ENCODE measurements around the gene GID8.

GID8 gene

DNA sequence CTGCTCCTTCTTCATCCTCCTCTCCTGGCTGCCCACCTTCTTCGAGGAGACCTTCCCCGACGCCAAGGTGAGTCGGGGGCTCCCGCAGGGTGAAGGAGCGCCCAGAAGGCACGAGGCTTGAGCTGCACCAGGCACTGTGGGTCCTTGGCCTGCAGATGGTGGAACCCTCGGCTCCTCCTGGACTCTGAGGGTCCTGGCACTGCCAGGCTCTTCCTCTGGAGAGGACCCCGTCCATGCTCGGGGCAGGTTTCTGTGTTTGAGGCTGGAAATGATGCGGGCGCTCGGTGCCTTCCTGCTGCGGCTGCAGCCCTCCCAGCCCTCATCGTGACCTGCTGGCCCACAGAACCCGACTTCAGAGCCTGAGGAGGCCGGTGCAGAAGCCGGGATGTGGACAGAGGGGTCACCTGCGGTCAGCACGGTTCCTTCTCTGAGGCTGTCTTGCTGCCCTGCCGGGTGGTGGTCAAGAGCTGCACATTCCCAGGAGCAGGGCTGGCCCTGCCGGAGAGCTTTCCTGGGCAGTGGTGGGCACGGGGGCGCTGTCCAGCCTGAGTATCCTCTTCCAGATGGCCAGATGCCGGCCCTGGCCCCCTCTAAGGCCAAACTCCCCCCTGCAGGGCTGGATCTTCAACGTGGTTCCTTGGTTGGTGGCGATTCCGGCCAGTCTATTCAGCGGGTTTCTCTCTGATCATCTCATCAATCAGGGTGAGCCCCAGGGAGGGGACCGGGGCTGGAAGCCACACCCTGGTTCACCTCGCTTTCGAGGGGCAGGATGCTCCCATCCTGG, 25.9 kb downstream of the GID8 start:
- no peak for TF ChIP-seq FOXP2 (optimal IDR thresholded peaks at IDR 0.05; ENCODE audit: borderline replicate concordance, extremely low read depth, extremely low read length, insufficient read depth)
- no peak for TF ChIP-seq SIN3A (IDR thresholded peaks at IDR 0.05; ENCODE audit: borderline replicate concordance, insufficient read depth, low read length)
- TF ChIP-seq POLR2AphosphoS5 (IDR thresholded peaks at IDR 0.05; ENCODE audit: low read depth, low read length), result no peak

DNA sequence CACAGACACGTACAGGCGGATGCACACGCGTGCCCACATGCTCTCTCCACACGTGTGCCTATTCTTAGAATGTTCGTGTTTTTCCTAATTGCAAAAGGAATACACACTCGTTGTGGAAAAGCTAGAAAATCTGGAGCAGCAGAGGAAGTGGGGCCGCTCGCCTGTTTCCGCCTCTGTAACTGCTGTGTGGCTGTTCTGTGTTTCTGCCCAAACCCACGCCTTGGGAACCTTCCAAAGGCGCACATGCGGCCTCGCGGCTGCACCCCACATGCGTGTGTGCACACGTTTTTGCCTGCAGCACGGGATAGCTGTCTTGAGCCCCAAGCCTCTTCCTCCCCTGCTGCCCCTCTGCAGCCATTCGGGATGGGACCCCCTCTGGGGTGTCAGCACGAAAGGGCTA, 26.8 kb downstream of the GID8 start:
- TF ChIP-seq POLR2AphosphoS5 (IDR thresholded peaks at IDR 0.05; ENCODE audit: low read depth, low read length), result no peak
- TF ChIP-seq SIN3A (IDR thresholded peaks at IDR 0.05; ENCODE audit: borderline replicate concordance, insufficient read depth, low read length), result no peak
- TF ChIP-seq FOXP2 (optimal IDR thresholded peaks at IDR 0.05; ENCODE audit: borderline replicate concordance, extremely low read depth, extremely low read length, insufficient read depth), result no peak
- no peak for TF ChIP-seq TAF1 (IDR thresholded peaks at IDR 0.05; ENCODE audit: borderline replicate concordance, insufficient read depth, low read length)
- TF ChIP-seq, protein P1, sequence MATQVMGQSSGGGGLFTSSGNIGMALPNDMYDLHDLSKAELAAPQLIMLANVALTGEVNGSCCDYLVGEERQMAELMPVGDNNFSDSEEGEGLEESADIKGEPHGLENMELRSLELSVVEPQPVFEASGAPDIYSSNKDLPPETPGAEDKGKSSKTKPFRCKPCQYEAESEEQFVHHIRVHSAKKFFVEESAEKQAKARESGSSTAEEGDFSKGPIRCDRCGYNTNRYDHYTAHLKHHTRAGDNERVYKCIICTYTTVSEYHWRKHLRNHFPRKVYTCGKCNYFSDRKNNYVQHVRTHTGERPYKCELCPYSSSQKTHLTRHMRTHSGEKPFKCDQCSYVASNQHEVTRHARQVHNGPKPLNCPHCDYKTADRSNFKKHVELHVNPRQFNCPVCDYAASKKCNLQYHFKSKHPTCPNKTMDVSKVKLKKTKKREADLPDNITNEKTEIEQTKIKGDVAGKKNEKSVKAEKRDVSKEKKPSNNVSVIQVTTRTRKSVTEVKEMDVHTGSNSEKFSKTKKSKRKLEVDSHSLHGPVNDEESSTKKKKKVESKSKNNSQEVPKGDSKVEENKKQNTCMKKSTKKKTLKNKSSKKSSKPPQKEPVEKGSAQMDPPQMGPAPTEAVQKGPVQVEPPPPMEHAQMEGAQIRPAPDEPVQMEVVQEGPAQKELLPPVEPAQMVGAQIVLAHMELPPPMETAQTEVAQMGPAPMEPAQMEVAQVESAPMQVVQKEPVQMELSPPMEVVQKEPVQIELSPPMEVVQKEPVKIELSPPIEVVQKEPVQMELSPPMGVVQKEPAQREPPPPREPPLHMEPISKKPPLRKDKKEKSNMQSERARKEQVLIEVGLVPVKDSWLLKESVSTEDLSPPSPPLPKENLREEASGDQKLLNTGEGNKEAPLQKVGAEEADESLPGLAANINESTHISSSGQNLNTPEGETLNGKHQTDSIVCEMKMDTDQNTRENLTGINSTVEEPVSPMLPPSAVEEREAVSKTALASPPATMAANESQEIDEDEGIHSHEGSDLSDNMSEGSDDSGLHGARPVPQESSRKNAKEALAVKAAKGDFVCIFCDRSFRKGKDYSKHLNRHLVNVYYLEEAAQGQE (IDR thresholded peaks at IDR 0.05; ENCODE audit: insufficient read depth in 1 of 2, low read depth in 2 of 2, low read length in 2 of 2), result no peak

DNA sequence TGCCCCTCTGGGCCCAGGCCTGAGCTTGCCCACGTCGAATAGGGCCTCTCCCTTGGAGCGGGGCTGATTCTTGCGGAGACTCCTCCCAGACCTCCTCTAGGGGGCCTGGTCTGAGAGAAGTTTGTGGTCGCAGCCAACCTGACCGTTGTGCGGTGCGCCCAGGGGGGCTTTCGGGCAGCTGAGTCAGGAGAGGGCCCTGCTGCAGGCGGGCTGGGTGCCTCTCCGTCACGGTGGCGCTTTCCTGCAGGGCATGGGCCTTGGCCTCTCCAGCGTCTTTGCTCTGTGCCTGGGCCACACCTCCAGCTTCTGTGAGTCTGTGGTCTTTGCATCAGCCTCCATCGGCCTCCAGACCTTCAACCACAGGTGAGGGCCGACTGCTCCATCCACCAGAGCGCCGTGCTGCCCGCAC, 27.4 kb downstream of the GID8 start:
- TF ChIP-seq FOXP2 (optimal IDR thresholded peaks at IDR 0.05; ENCODE audit: borderline replicate concordance, extremely low read depth, extremely low read length, insufficient read depth) (no peak), TAF1 (IDR thresholded peaks at IDR 0.05; ENCODE audit: borderline replicate concordance, insufficient read depth, low read length) (no peak), SIN3A (IDR thresholded peaks at IDR 0.05; ENCODE audit: borderline replicate concordance, insufficient read depth, low read length) (no peak), POLR2AphosphoS5 (IDR thresholded peaks at IDR 0.05; ENCODE audit: low read depth, low read length) (no peak)
- TF ChIP-seq, protein P1 (IDR thresholded peaks at IDR 0.05; ENCODE audit: insufficient read depth in 1 of 2, low read depth in 2 of 2, low read length in 2 of 2), result no peak

DNA sequence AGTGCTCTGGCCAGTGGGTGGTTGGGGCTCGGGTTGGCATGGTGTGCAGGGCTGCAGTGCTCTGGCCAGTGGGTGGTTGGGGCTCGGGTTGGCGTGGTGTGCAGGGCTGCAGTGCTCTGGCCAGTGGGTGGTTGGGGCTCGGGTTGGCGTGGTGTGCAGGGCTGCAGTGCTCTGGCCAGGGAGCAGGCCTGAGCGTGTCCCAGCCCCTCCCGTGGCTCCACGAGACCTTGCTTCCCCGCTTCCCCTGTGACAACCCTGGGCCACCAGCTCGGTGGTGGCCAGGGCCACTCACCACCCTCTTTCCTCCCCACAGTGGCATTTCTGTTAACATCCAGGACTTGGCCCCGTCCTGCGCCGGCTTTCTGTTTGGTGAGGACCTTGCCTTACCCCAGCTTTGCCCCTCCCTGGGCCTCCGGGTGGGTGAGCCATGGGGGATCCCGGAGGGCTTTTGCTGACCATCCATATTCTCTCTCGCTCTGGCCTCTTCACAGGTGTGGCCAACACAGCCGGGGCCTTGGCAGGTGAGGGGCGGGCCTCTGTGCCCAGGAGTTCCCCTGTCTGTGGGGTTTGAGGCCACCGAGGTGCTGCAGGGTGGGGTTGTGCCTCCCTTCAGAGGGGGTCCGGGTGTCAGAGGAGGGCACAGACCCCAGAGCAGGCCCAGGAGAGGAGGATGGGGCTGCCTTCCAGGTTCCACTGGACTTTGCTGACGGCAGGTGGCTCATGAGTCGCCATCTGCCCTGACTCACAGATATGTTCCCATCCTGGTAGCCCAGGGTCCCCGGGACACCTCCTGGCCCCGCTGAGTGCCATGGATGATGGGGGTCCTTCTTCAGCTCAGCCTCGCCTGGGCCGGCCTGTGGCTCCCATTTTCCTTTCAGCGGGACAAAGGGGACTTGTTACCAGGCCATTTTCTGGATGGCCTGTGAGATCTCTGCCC, 28.5 kb downstream of the GID8 start:
- TF ChIP-seq FOXP2 (optimal IDR thresholded peaks at IDR 0.05; ENCODE audit: borderline replicate concordance, extremely low read depth, extremely low read length, insufficient read depth) (no peak), TAF1 (IDR thresholded peaks at IDR 0.05; ENCODE audit: borderline replicate concordance, insufficient read depth, low read length) (no peak), POLR2AphosphoS5 (IDR thresholded peaks at IDR 0.05; ENCODE audit: low read depth, low read length) (no peak), SIN3A (IDR thresholded peaks at IDR 0.05; ENCODE audit: borderline replicate concordance, insufficient read depth, low read length) (no peak)
- TF ChIP-seq, protein P1 (IDR thresholded peaks at IDR 0.05; ENCODE audit: insufficient read depth in 1 of 2, low read depth in 2 of 2, low read length in 2 of 2), result no peak

DNA sequence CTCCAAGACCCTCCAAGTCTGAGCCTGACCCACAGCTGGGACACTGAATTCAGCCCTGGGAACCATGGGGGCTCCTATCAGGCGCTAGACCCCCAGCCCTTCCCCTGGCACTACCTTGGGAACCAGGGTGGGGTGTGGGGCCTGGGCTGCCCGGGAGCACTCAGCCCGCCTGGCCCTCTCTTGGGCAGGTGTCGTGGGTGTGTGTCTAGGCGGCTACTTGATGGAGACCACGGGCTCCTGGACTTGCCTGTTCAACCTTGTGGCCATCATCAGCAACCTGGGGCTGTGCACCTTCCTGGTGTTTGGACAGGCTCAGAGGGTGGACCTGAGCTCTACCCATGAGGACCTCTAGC, 29.2 kb downstream of the GID8 start:
- TF ChIP-seq SIN3A (IDR thresholded peaks at IDR 0.05; ENCODE audit: borderline replicate concordance, insufficient read depth, low read length) (no peak), TAF1 (IDR thresholded peaks at IDR 0.05; ENCODE audit: borderline replicate concordance, insufficient read depth, low read length) (no peak), FOXP2 (optimal IDR thresholded peaks at IDR 0.05; ENCODE audit: borderline replicate concordance, extremely low read depth, extremely low read length, insufficient read depth) (no peak), POLR2AphosphoS5 (IDR thresholded peaks at IDR 0.05; ENCODE audit: low read depth, low read length) (no peak)
- TF ChIP-seq, protein P1 (IDR thresholded peaks at IDR 0.05; ENCODE audit: insufficient read depth in 1 of 2, low read depth in 2 of 2, low read length in 2 of 2), result no peak
